ENCODE data around the gene CDC42EP5.
A peak's percentile ranks its signal among the peaks of the same experiment; 100 is the strongest.

Gene CDC42EP5

DNA sequence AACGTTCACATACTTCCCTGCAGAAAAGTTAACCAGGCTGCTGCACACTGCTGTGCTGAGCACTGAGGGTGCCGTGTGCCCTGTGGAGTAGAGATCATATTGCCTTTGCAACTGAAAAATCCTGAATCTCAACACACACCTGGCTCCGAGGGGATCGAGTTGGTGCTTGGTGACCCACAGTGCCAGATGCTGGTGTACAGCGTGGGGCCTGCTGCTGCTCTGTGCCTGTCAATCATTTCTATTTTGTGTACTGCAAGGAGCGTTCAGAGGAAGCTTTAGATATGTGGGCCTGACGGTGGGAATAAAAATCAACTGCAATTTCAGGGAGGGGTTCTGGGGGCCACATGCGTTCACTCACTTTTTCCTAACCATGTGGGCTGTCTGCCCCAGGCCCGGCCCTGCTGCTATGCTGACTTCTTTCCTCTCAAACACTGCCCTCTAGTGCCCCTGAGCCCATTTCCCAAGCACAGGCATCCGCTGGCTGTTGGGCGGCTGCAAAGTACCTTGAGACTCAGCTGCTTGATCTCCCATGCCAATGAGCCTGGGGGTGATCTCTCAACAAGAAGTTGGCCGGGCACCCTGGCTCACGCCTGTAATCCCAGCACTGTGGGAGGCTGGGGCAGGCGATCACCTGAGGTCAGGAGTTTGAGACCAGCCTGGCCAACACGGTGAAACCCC lies 33.8 kb downstream of the CDC42EP5 start:
- no peak overlapping the region for H3K4me3 ChIP-seq (ENCODE audit: low read depth, low read length)
- no peak overlapping the region for H3K27ac ChIP-seq (ENCODE audit: low read depth, low read length)
- peaks cover 16% of the 10 kb centered on the region for H3K4me1 ChIP-seq (ENCODE audit: control insufficient read depth, insufficient read depth, low read length)
- H3K9ac ChIP-seq (ENCODE audit: low read depth, low read length), result no peak overlapping the region
- H3K9me3 ChIP-seq (ENCODE audit: control insufficient read depth, insufficient read depth, low read length), result no peaks in the 10 kb centered on the region
- peaks cover 5% of the 10 kb centered on the region; the same call in 1 of the 2 replicates for H3K36me3 ChIP-seq (ENCODE audit: control insufficient read depth, insufficient read depth, low read length)
- no peaks in the 10 kb centered on the region for H3K27me3 ChIP-seq (ENCODE audit: control insufficient read depth, insufficient read depth, low read length)

- Histone ChIP-seq H3K9ac (ENCODE audit: low read depth, low read length) (no peak overlapping the region), H3K4me3 (ENCODE audit: low read depth, low read length) (no peak overlapping the region), H3K36me3 (ENCODE audit: control insufficient read depth, insufficient read depth, low read length) (peaks cover 5% of the 10 kb centered on the region; the same call in 1 of the 2 replicates), H3K4me1 (ENCODE audit: control insufficient read depth, insufficient read depth, low read length) (peaks cover 18% of the 10 kb centered on the region), H3K27ac (ENCODE audit: low read depth, low read length) (no peak overlapping the region), H3K9me3 (ENCODE audit: control insufficient read depth, insufficient read depth, low read length) (no peaks in the 10 kb centered on the region), H3K27me3 (ENCODE audit: control insufficient read depth, insufficient read depth, low read length) (peaks cover 3% of the 10 kb centered on the region; the same call in 1 of the 2 replicates)
Observed at GRCh38 chr19:54436628-54437252, 36.4 kb downstream of the CDC42EP5 start.

GRCh38 chr19:54436031-54436523 lies 37.0 kb downstream of the CDC42EP5 start:
- no peak overlapping the region for H3K27ac ChIP-seq (ENCODE audit: low read depth, low read length)
- peaks cover 5% of the 10 kb centered on the region; the same call in 1 of the 2 replicates for H3K36me3 ChIP-seq (ENCODE audit: control insufficient read depth, insufficient read depth, low read length)
- no peaks in the 10 kb centered on the region for H3K9me3 ChIP-seq (ENCODE audit: control insufficient read depth, insufficient read depth, low read length)
- H3K27me3 ChIP-seq (ENCODE audit: control insufficient read depth, insufficient read depth, low read length), result peaks cover 3% of the 10 kb centered on the region; the same call in 1 of the 2 replicates
- no peak overlapping the region for H3K4me3 ChIP-seq (ENCODE audit: low read depth, low read length)
- peaks cover 18% of the 10 kb centered on the region for H3K4me1 ChIP-seq (ENCODE audit: control insufficient read depth, insufficient read depth, low read length)
- H3K9ac ChIP-seq (ENCODE audit: low read depth, low read length), result no peak overlapping the region

- H3K27ac ChIP-seq (ENCODE audit: low read depth, low read length), result no peak overlapping the region
- peaks cover 3% of the 10 kb centered on the region; the same call in 1 of the 2 replicates for H3K27me3 ChIP-seq (ENCODE audit: control insufficient read depth, insufficient read depth, low read length)
- no peak overlapping the region for H3K9ac ChIP-seq (ENCODE audit: low read depth, low read length)
- H3K9me3 ChIP-seq (ENCODE audit: control insufficient read depth, insufficient read depth, low read length), result no peaks in the 10 kb centered on the region
- H3K4me1 ChIP-seq (ENCODE audit: control insufficient read depth, insufficient read depth, low read length), result peaks cover 18% of the 10 kb centered on the region
- H3K4me3 ChIP-seq (ENCODE audit: low read depth, low read length), result no peak overlapping the region
- H3K36me3 ChIP-seq (ENCODE audit: control insufficient read depth, insufficient read depth, low read length), result peaks cover 5% of the 10 kb centered on the region; the same call in 1 of the 2 replicates
Observed at GRCh38 chr19:54435551-54436016, 37.5 kb downstream of the CDC42EP5 start.

DNA sequence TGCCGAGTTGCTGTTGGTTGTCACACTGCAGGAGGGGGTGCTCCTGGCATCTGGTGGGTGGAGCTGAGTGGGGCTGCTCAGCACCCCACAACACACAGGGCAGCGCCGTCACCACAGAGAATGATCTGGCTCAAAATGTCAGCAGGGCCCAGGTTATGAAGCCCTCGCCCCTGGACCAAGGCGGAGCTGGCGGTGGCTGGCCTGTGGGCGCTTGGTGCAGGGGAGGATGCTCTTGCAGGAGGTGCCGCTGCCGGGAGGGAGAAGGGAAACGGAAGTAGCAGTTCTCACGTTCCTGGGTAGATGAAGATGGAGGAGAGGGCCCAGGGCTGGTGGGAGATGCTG lies 38.3 kb downstream of the CDC42EP5 start:
- no peaks in the 10 kb centered on the region for H3K9me3 ChIP-seq (ENCODE audit: control insufficient read depth, insufficient read depth, low read length)
- H3K27me3 ChIP-seq (ENCODE audit: control insufficient read depth, insufficient read depth, low read length), result peaks cover 3% of the 10 kb centered on the region; the same call in 1 of the 2 replicates
- peaks cover 22% of the 10 kb centered on the region for H3K4me1 ChIP-seq (ENCODE audit: control insufficient read depth, insufficient read depth, low read length)
- no peak overlapping the region for H3K9ac ChIP-seq (ENCODE audit: low read depth, low read length)
- no peak overlapping the region for H3K4me3 ChIP-seq (ENCODE audit: low read depth, low read length)
- H3K36me3 ChIP-seq (ENCODE audit: control insufficient read depth, insufficient read depth, low read length), result peaks cover 5% of the 10 kb centered on the region; the same call in 1 of the 2 replicates
- no peak overlapping the region for H3K27ac ChIP-seq (ENCODE audit: low read depth, low read length)

- no peak overlapping the region for H3K4me3 ChIP-seq (ENCODE audit: low read depth, low read length)
- no peak overlapping the region for H3K9ac ChIP-seq (ENCODE audit: low read depth, low read length)
- no peak overlapping the region for H3K27ac ChIP-seq (ENCODE audit: low read depth, low read length)
- peaks cover 22% of the 10 kb centered on the region for H3K4me1 ChIP-seq (ENCODE audit: control insufficient read depth, insufficient read depth, low read length)
- no peaks in the 10 kb centered on the region for H3K9me3 ChIP-seq (ENCODE audit: control insufficient read depth, insufficient read depth, low read length)
- peaks cover 5% of the 10 kb centered on the region; the same call in 1 of the 2 replicates for H3K36me3 ChIP-seq (ENCODE audit: control insufficient read depth, insufficient read depth, low read length)
- peaks cover 3% of the 10 kb centered on the region; the same call in 1 of the 2 replicates for H3K27me3 ChIP-seq (ENCODE audit: control insufficient read depth, insufficient read depth, low read length)
Observed at GRCh38 chr19:54434112-54434872, 38.8 kb downstream of the CDC42EP5 start.

- Histone ChIP-seq H3K27ac (ENCODE audit: low read depth, low read length) (no peak overlapping the region), H3K9ac (ENCODE audit: low read depth, low read length) (no peak overlapping the region), H3K4me3 (ENCODE audit: low read depth, low read length) (no peak overlapping the region), H3K27me3 (ENCODE audit: control insufficient read depth, insufficient read depth, low read length) (peaks cover 3% of the 10 kb centered on the region; the same call in 1 of the 2 replicates), H3K36me3 (ENCODE audit: control insufficient read depth, insufficient read depth, low read length) (peaks cover 1% of the 10 kb centered on the region; the same call in 1 of the 2 replicates), H3K9me3 (ENCODE audit: control insufficient read depth, insufficient read depth, low read length) (no peaks in the 10 kb centered on the region), H3K4me1 (ENCODE audit: control insufficient read depth, insufficient read depth, low read length) (peaks cover 22% of the 10 kb centered on the region)
Observed at GRCh38 chr19:54433697-54434096, 39.4 kb downstream of the CDC42EP5 start.

DNA sequence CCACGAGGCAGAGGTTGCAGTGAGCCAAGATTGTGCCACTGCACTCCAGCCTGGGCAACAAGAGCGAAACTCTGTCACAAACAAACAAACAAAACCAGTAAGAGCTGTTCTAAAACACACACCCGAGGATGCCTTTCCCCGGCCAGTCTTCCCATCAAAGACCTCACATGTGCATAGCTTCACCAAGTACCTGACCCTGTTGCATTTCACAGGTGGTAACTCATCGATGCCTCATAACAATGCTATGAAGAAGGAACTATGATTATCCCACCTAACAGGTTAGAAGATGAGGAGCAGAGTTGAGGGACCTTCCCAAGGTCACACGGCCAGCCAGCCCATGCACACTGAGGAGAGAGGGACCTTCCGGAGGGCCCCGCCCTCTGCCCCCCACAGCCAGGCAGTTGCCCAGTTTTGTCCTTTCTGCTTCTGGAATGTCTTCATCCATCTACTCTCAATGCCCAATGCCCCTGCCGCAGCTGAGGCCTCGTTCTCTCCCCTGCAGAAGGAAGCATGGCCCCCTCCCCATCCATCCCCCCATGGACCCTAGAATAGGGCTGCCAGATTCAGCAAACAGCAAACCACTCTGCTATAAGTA lies 40.9 kb downstream of the CDC42EP5 start:
- peaks cover 22% of the 10 kb centered on the region for H3K4me1 ChIP-seq (ENCODE audit: control insufficient read depth, insufficient read depth, low read length)
- no peak overlapping the region for H3K27ac ChIP-seq (ENCODE audit: low read depth, low read length)
- H3K9me3 ChIP-seq (ENCODE audit: control insufficient read depth, insufficient read depth, low read length), result no peaks in the 10 kb centered on the region
- no peak overlapping the region for H3K9ac ChIP-seq (ENCODE audit: low read depth, low read length)
- H3K36me3 ChIP-seq (ENCODE audit: control insufficient read depth, insufficient read depth, low read length), result no peaks in the 10 kb centered on the region
- peaks cover 3% of the 10 kb centered on the region for H3K27me3 ChIP-seq (ENCODE audit: control insufficient read depth, insufficient read depth, low read length)
- no peak overlapping the region for H3K4me3 ChIP-seq (ENCODE audit: low read depth, low read length)

GRCh38 chr19:54431255-54431838 lies 41.7 kb downstream of the CDC42EP5 start:
- Histone ChIP-seq H3K4me3 (ENCODE audit: low read depth, low read length) (peak overlapping the region; percentile 29; the same call in 1 of the 2 replicates), H3K27me3 (ENCODE audit: control insufficient read depth, insufficient read depth, low read length) (peaks cover 3% of the 10 kb centered on the region), H3K9me3 (ENCODE audit: control insufficient read depth, insufficient read depth, low read length) (no peaks in the 10 kb centered on the region), H3K4me1 (ENCODE audit: control insufficient read depth, insufficient read depth, low read length) (peaks cover 20% of the 10 kb centered on the region), H3K27ac (ENCODE audit: low read depth, low read length) (no peak overlapping the region), H3K9ac (ENCODE audit: low read depth, low read length) (no peak overlapping the region), H3K36me3 (ENCODE audit: control insufficient read depth, insufficient read depth, low read length) (peaks cover 3% of the 10 kb centered on the region; the same call in 1 of the 2 replicates)
